Measurements from ENCODE around the gene ZNF688. TPM values are rescaled to one million over a fixed set of nuclear protein-coding genes. Genes with fewer than 3 reads are reported as not detected.
A peak's percentile ranks its signal among the peaks of the same experiment; 100 is the strongest.

The ZNF688 gene
- total RNA-seq = 10 to 100 TPM; 10.7 to 26.3 (median 19.7) TPM
- 10 to 100 TPM; 27.5 to 43.5 (median 40.8) TPM for polyA plus RNA-seq
- long read RNA-seq, donor 1, partial matches to known transcripts = 0 of 7 reads
- long read RNA-seq, donor 1, other reads (novel, unspliced or antisense) = 0 of 7 reads
- long read RNA-seq, donor 2, transcript ZNF688-201 (3 exons, 2,506 nt) = major isoform, 7 of 8 reads
- long read RNA-seq, donor 2, partial matches to known transcripts = 0 of 8 reads
- long read RNA-seq, donor 2, other reads (novel, unspliced or antisense) = 0 of 8 reads

GRCh38 chr16:30571445-30572322 lies at the start of gene ZNF688:
TSS of gene ZNF688 (minus strand) at chr16:30571714. CDS start at chr16:30571629, 85 bp downstream.
- intact Hi-C loops (cut with DNase I; ENCODE audit: low total_unique reads) = no loop called here
- TF ChIP-seq CTCF (IDR thresholded peaks at IDR 0.05 in 8 of 11, conservative IDR thresholded peaks at IDR 0.05 in 3 of 11) (peak in 2 of 11 experiments; percentile 14 to 25), POLR2AphosphoS5 (IDR thresholded peaks at IDR 0.05) (peak; percentile 79 to 87 (median 84)), POLR2A (IDR thresholded peaks at IDR 0.05) (peak in 2 of 3 donors; percentile 28 to 67)
- Histone ChIP-seq H3K4me3 (peak within 1 kb of the TSS; percentile 43 to 76 (median 60)), H3K4me1 (peaks cover 26 to 62% (median 47%) of the 10 kb centered on the region in 6 donors), H3K27me3 (replicated peaks in 1 of 7) (no peaks in the 10 kb centered on the region), H3K36me3 (peaks cover 0 to 15% (median 2%) of the 10 kb centered on the region in 6 donors), H3K9me3 (no peaks in the 10 kb centered on the region), H3K27ac (peak within 1 kb of the TSS; percentile 93 to 100 (median 98))
- DNase-seq = peak; percentile 97
- 0 to 2% (median 0%) methylated on average over 22 to 67 of the region's 67 CpGs for WGBS, 5 donors

GRCh38 chr16:30620169-30620568 lies 48.7 kb upstream of the ZNF688 start:
- Histone ChIP-seq H3K9me3 (no peaks in the 10 kb centered on the region), H3K27ac (no peak overlapping the region), H3K27me3 (replicated peaks in 1 of 7) (no peaks in the 10 kb centered on the region), H3K4me1 (peaks cover 0 to 8% (median 0%) of the 10 kb centered on the region in 6 donors), H3K4me3 (no peak overlapping the region), H3K36me3 (no peaks in the 10 kb centered on the region)
- 62 to 79% (median 78%) methylated on average over 3 of the region's 3 CpGs for WGBS, 5 donors
- peak; percentile 3 for DNase-seq
- TF ChIP-seq CTCF (IDR thresholded peaks at IDR 0.05 in 8 of 11, conservative IDR thresholded peaks at IDR 0.05 in 3 of 11) (no peak), POLR2A (IDR thresholded peaks at IDR 0.05) (no peak), POLR2AphosphoS5 (IDR thresholded peaks at IDR 0.05) (no peak)
- intact Hi-C loops (cut with DNase I; ENCODE audit: low total_unique reads) = no loop called here

GRCh38 chr16:30619638-30620037 lies 48.1 kb upstream of the ZNF688 start:
- intact Hi-C loops (cut with DNase I; ENCODE audit: low total_unique reads) = no loop called here
- Histone ChIP-seq H3K4me3 (no peak overlapping the region), H3K27me3 (replicated peaks in 1 of 7) (no peaks in the 10 kb centered on the region), H3K36me3 (no peaks in the 10 kb centered on the region), H3K9me3 (no peaks in the 10 kb centered on the region), H3K27ac (no peak overlapping the region), H3K4me1 (peaks cover 0 to 9% (median 0%) of the 10 kb centered on the region in 6 donors)
- DNase-seq = no peak
- TF ChIP-seq POLR2A (IDR thresholded peaks at IDR 0.05) (no peak), CTCF (IDR thresholded peaks at IDR 0.05 in 8 of 11, conservative IDR thresholded peaks at IDR 0.05 in 3 of 11) (no peak)
- WGBS, 5 donors = 79 to 94% (median 84%) methylated on average over 5 of the region's 5 CpGs

- H3K4me1 ChIP-seq = peaks cover 0 to 12% (median under 1%) of the 10 kb centered on the region in 6 donors
- H3K4me3 ChIP-seq = no peak overlapping the region
- no peaks in the 10 kb centered on the region for H3K9me3 ChIP-seq
- intact Hi-C loops (cut with DNase I; ENCODE audit: low total_unique reads) = no loop called here
- H3K36me3 ChIP-seq = no peaks in the 10 kb centered on the region
- H3K27ac ChIP-seq = no peak overlapping the region
- WGBS, 5 donors = 63 to 86% (median 75%) methylated on average over 4 of the region's 4 CpGs
- H3K27me3 ChIP-seq (replicated peaks in 1 of 7) = no peaks in the 10 kb centered on the region
- TF ChIP-seq CTCF (IDR thresholded peaks at IDR 0.05 in 8 of 11, conservative IDR thresholded peaks at IDR 0.05 in 3 of 11) (no peak), POLR2AphosphoS5 (IDR thresholded peaks at IDR 0.05) (no peak), POLR2A (IDR thresholded peaks at IDR 0.05) (no peak)
- no peak for DNase-seq
Observed at GRCh38 chr16:30619202-30619601, 47.7 kb upstream of the ZNF688 start.

All from spleen (tissue), 13 donors.